Activated CD8-positive, alpha-beta T cell treated with anti-CD3 and anti-CD28 coated beads for 36 hours (primary cell): ENCODE data around the gene HMCN1. TPM values are rescaled to one million over a fixed set of nuclear protein-coding genes. Genes with fewer than 3 reads are reported as not detected.

Source experiments
- ATAC-seq: fragments of 200-7000 bp; cut with Tn5 transposase; one replicate; pipeline ENCODE4 v1.10.0; 2021; ENCODE audit warnings: mild to moderate bottlenecking, moderate library complexity
- CTCF ChIA-PET: fragments of 350-600 bp; sonication (Branson Sonifier 250); formaldehyde crosslinking; loops from one replicate; lab custom pipeline; 2021; ENCODE audit warnings: antibody characterized with exemption; lab: Charles Lee
- POLR2A ChIA-PET: fragments of 350-600 bp; sonication (Branson Sonifier 250); formaldehyde crosslinking; loops from one replicate; lab custom pipeline; 2021; ENCODE audit warnings: antibody characterized with exemption; lab: Charles Lee
- DNase-seq: peaks from one replicate; pipeline ENCODE4 v3.0.0-alpha.2; 2020
- H3K27ac Mint-ChIP-seq: one replicate; pipeline ENCODE4 v1.8.0; 2021; ENCODE audit warnings: mild to moderate bottlenecking, mixed read lengths
- H3K27me3 Mint-ChIP-seq: one replicate; pipeline ENCODE4 v1.8.0; 2021; ENCODE audit warnings: mixed read lengths
- H3K36me3 Mint-ChIP-seq: one replicate; pipeline ENCODE4 v1.8.0; 2021; ENCODE audit warnings: low read depth, mixed read lengths
- H3K4me1 Mint-ChIP-seq: one replicate; pipeline ENCODE4 v1.8.0; 2021; ENCODE audit warnings: low read depth, mixed read lengths
- H3K4me3 Mint-ChIP-seq: one replicate; pipeline ENCODE4 v1.8.0; 2021; ENCODE audit warnings: mild to moderate bottlenecking, moderate library complexity, mixed read lengths
- H3K9me3 Mint-ChIP-seq: one replicate; pipeline ENCODE4 v1.8.0; 2021; ENCODE audit warnings: mixed read lengths
- CTCF ChIP-seq: fragments of 200-600 bp; IDR thresholded peaks from one replicate; pipeline ENCODE4 v1.8.0; 2022; ENCODE audit warnings: antibody characterized with exemption, mild to moderate bottlenecking
- intact Hi-C: fragments of 100-400 bp; cut with micrococcal nuclease; formaldehyde crosslinking; loops from one replicate; pipeline ENCODE4 v1.10.0; 2022
- total RNA-seq, 2 experiments: library from RNA; stranded (reverse); gene quantifications; one replicate each; pipeline ENCODE4 v1.2.3, GENCODE V29; 2021

The HMCN1 gene
- total RNA-seq, 2 experiments from 2014 or later, result not detected

- no peaks in the 10 kb centered on the region for H3K4me1 Mint-ChIP-seq
- TF ChIP-seq CTCF, result no peak
Observed at GRCh38 chr1:185914089-185914488, 179.9 kb downstream of the HMCN1 start.

DNA sequence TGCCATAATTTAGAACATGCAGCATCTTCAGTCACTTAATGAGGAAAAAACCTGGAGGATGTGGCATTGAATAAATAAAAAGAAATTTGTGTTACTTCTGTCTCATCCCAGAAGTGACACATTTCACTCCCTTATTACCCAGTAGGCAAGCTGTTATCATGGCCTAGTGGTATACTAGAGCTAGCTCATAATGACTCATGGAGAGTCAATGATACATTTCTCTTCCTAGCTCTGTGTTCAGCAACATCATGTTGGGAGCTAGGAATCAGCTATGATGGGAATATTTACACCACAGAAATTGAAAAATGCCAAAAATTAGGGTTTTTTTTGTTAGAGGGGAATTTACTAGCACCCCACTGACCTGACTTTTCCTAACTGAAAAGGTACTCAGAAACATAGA lies 182.7 kb downstream of the HMCN1 start:
- Mint-ChIP-seq H3K4me1 (no peaks in the 10 kb centered on the region), H3K27ac (no peak overlapping the region), H3K27me3 (peaks cover 4% of the 10 kb centered on the region), H3K4me3 (no peak overlapping the region), H3K9me3 (no peaks in the 10 kb centered on the region), H3K36me3 (no peaks in the 10 kb centered on the region)
- no peak for TF ChIP-seq CTCF
- ATAC-seq (no peak), DNase-seq (no peak)
- POLR2A ChIA-PET, result no interaction called here
- intact Hi-C loops, result no loop called here
- CTCF ChIA-PET, result no interaction called here

More at GRCh38 chr1:185914089-185914488, 179.9 kb downstream of the HMCN1 start:
- intact Hi-C loops, result no loop called here
- Mint-ChIP-seq H3K9me3 (no peaks in the 10 kb centered on the region), H3K27ac (no peak overlapping the region), H3K27me3 (peaks cover 4% of the 10 kb centered on the region), H3K4me3 (no peak overlapping the region), H3K36me3 (no peaks in the 10 kb centered on the region)
- ChIA-PET CTCF (no interaction called here), POLR2A (no interaction called here)
- DNase-seq, result no peak
- no peak for ATAC-seq

DNA sequence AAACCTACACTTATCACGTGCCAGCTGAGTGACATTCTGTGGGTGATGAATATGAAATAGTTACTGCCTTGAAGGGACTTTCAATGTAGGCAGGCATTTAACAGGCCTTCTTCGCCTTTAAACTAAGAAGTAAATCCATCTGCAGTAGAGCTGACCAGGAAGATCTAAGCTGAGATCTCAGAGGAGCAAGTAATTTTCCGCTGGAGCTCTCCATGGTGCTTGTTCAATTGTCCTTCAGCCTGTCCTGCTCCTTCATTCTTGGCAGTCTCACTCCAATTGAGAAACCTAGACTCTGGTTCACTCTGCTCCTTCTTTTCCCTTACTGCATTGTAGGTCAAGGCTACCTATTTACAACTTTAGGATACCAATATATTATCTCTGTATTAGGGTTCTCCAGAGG lies 183.5 kb downstream of the HMCN1 start:
- Mint-ChIP-seq H3K36me3 (no peaks in the 10 kb centered on the region), H3K27me3 (peaks cover 4% of the 10 kb centered on the region), H3K4me1 (no peaks in the 10 kb centered on the region), H3K4me3 (no peak overlapping the region), H3K27ac (no peak overlapping the region), H3K9me3 (no peaks in the 10 kb centered on the region)
- no peak for TF ChIP-seq CTCF
- intact Hi-C loops, result no loop called here
- no peak for ATAC-seq
- POLR2A ChIA-PET, result no interaction called here
- CTCF ChIA-PET, result no interaction called here
- no peak for DNase-seq

DNA sequence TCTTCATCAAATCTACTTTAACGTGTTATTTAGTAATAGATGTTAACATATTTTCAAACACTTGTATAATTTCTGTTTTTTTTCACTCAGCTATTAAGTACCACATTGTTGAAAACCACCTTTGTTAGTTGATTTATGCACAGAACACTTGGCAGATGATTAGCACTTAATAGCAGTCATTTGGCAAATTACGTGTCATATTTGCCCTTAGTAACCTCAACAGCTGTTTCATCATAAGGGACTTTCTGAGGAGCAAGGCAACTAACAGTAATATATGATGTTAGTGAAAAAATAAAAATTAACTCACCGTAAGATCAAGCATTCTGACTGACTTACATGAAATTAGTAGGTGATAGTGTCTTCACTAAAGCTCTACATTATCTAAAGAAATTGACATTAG lies 186.4 kb downstream of the HMCN1 start:
- H3K27ac Mint-ChIP-seq, result no peak overlapping the region
- intact Hi-C loops, result no loop called here
- no peaks in the 10 kb centered on the region for H3K4me1 Mint-ChIP-seq
- ATAC-seq, result no peak
- peaks cover 2% of the 10 kb centered on the region for H3K27me3 Mint-ChIP-seq
- DNase-seq, result no peak
- H3K36me3 Mint-ChIP-seq, result no peaks in the 10 kb centered on the region
- CTCF ChIA-PET, result no interaction called here
- TF ChIP-seq CTCF, result no peak
- H3K4me3 Mint-ChIP-seq, result no peak overlapping the region
- POLR2A ChIA-PET, result no interaction called here
- no peaks in the 10 kb centered on the region for H3K9me3 Mint-ChIP-seq

DNA sequence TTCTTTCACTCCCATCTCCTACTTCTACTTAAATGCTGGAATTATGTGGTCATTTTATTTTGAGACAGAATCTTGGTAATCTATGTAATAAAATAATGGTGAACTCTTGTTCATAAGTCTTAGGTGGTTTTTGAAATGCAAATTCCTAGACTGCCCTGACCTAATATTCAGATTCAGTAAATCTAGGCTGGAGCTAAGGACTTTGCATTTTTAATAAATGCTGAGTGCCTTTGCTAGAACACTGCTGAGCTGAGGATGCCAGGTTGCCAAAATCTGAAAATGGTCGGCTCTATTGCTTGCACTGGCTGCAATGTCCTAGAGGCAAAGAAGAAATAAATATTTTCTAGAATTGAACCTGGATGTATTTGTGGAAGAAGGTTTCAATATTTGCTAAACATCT lies 187.4 kb downstream of the HMCN1 start:
- POLR2A ChIA-PET, result no interaction called here
- H3K27me3 Mint-ChIP-seq, result peaks cover 2% of the 10 kb centered on the region
- H3K4me1 Mint-ChIP-seq, result no peaks in the 10 kb centered on the region
- H3K4me3 Mint-ChIP-seq, result no peak overlapping the region
- no peak overlapping the region for H3K27ac Mint-ChIP-seq
- TF ChIP-seq CTCF, result no peak
- no peak for ATAC-seq
- H3K36me3 Mint-ChIP-seq, result no peaks in the 10 kb centered on the region
- H3K9me3 Mint-ChIP-seq, result no peaks in the 10 kb centered on the region
- intact Hi-C loops, result no loop called here
- no peak for DNase-seq
- CTCF ChIA-PET, result no interaction called here
